ENCODE measurements around the gene TCAP.
A peak's percentile ranks its signal among the peaks of the same experiment; 100 is the strongest.

TCAP gene

GRCh38 chr17:39661744-39662541 lies 3.2 kb upstream of the TCAP start:
- in situ Hi-C loops (cut with MboI; ENCODE audit: low pct_unique_long_range_greater_than_20kb, low sequenced_read_pairs, unreplicated experiment): no loop called here
- TF ChIP-seq CTCF (IDR thresholded peaks at IDR 0.05; ENCODE audit: extremely low read depth, insufficient read depth, missing control alignments): no peak
- peak; percentile 9 for DNase-seq (ENCODE audit: low spot score)

- no peak for TF ChIP-seq CTCF (IDR thresholded peaks at IDR 0.05; ENCODE audit: extremely low read depth, insufficient read depth, missing control alignments)
- in situ Hi-C loops (cut with MboI; ENCODE audit: low pct_unique_long_range_greater_than_20kb, low sequenced_read_pairs, unreplicated experiment): no loop called here
- DNase-seq (ENCODE audit: low spot score): no peak
Observed at GRCh38 chr17:39662551-39663339, 2.4 kb upstream of the TCAP start.

- DNase-seq (ENCODE audit: low spot score): no peak
- in situ Hi-C loops (cut with MboI; ENCODE audit: low pct_unique_long_range_greater_than_20kb, low sequenced_read_pairs, unreplicated experiment): no loop called here
- no peak for TF ChIP-seq CTCF (IDR thresholded peaks at IDR 0.05; ENCODE audit: extremely low read depth, insufficient read depth, missing control alignments)
Observed at GRCh38 chr17:39663340-39663687, 1.8 kb upstream of the TCAP start.

GRCh38 chr17:39663688-39664580 lies 1.2 kb upstream of the TCAP start:
- in situ Hi-C loops (cut with MboI; ENCODE audit: low pct_unique_long_range_greater_than_20kb, low sequenced_read_pairs, unreplicated experiment): no loop called here
- TF ChIP-seq CTCF (IDR thresholded peaks at IDR 0.05; ENCODE audit: extremely low read depth, insufficient read depth, missing control alignments): no peak
- no peak for DNase-seq (ENCODE audit: low spot score)

GRCh38 chr17:39665642-39666224 lies 584 bp downstream of the TCAP start:
- no peak for DNase-seq (ENCODE audit: low spot score)
- no peak for TF ChIP-seq CTCF (IDR thresholded peaks at IDR 0.05; ENCODE audit: extremely low read depth, insufficient read depth, missing control alignments)
- in situ Hi-C loops (cut with MboI; ENCODE audit: low pct_unique_long_range_greater_than_20kb, low sequenced_read_pairs, unreplicated experiment): no loop called here

GRCh38 chr17:39666231-39666600 lies 1.1 kb downstream of the TCAP start:
- DNase-seq (ENCODE audit: low spot score): no peak
- in situ Hi-C loops (cut with MboI; ENCODE audit: low pct_unique_long_range_greater_than_20kb, low sequenced_read_pairs, unreplicated experiment): no loop called here
- no peak for TF ChIP-seq CTCF (IDR thresholded peaks at IDR 0.05; ENCODE audit: extremely low read depth, insufficient read depth, missing control alignments)
